ENCODE data around the gene PEX16. TPM values are rescaled to one million over a fixed set of nuclear protein-coding genes. Genes with fewer than 3 reads are reported as not detected.

The PEX16 gene
- polyA plus RNA-seq, 1 donor = 14.7 TPM

DNA sequence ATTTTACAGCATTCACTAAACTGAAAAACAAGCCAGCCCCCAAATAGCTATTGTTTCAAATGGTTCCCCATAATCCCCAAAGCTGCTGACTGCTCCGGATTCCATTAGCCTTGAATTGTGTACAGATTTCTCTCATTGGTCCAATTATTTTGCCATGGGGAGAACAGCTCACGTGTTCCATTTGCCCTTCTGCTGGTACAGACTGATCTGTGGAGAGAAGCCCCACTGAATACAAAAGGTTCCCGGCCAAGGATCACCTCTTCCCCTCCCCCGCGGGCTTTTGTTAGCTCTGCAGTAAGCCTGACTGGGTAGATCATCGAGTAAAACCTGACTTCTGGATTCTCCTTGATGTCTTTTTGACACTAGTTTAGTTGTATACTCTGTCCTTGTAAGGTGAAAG is 41.3 kb downstream of the PEX16 start:
- DNase-seq = no peak

DNA sequence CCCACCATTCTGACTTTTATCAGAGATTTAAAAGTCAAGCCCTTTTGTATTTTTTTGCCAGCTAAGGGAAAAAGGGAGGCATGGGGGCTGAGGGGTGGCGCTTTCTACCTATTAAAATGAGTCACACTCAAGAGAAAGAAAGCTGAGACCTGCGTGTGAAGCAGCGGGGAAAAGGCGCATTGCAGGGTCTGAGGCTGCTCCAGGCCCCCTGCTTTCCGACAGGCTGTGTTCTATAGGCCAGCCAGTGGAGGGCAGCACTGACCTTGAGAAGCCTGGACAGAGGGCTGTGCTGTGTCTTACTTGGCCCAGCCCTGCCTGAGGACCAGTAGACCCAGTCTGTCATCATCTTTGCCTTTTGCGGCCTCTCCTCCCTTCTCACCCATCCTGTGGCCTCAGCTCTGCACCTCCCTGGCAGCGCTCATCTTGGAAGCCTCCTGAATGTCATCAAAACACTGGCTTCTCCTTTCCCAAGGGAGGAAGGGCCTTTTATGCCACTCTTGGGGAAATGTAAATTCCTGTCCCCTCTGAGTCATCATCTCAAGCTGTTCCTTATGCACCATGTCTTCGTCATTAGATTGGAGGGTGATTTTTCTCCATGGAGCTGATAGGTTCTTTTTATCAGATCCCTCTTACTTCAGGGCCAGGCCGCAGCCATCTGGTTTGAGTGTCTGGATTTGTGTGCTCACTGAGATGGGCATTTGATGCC is 44.9 kb downstream of the PEX16 start:
- no peak for DNase-seq

DNA sequence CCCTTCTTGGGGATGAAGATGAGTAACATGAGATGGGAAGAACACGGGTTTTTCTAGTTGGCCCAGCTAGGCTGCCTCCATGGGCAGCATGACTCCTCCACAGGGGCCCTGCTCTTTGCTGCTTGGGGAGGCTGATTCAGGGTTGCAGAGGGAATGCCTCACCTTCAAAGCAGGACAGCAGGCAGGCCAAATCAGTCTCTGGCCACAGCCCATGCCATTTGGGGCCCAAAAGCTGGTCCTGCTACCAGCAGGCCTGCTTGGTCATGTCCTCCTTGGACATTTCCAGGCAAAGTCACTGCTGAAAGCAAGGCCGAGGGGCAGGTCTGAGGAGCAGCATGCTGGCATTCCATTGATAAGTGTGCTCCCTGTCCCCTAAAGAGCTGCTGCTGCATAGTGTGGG is 46.0 kb downstream of the PEX16 start:
- no peak for DNase-seq

DNA sequence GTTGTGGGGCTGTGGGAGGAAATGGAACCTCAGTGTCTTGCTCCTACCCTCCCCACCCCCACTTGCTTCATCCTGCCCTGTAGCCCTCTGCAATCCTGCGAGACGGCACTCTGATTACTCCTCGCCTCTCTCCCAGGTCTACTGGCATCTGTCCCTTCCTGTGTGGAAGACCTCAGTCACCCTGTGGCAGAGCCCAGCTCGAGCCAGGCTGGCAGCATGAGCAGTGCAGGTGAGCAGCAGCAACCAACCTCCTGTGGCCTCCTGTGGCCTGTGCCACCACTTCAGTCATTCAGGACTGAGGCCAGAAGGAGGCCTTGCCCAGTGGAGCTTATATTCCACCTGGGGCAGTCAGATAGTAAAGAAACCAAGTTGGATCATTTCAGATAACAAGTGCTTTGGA is 47.0 kb downstream of the PEX16 start:
- no peak for DNase-seq

DNA sequence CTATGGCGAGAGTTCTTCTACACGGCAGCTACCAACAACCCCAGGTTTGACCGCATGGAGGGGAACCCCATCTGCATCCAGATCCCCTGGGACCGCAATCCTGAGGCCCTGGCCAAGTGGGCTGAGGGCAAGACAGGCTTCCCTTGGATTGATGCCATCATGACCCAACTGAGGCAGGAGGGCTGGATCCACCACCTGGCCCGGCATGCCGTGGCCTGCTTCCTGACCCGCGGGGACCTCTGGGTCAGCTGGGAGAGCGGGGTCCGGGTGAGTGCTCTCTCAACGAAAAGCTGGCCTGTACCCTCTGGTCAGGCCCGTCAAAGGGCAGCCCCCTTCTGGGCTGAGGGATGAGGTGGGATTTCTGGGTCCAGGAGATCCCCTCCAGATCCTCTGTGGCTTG is 48.1 kb downstream of the PEX16 start:
- DNase-seq = no peak

DNA sequence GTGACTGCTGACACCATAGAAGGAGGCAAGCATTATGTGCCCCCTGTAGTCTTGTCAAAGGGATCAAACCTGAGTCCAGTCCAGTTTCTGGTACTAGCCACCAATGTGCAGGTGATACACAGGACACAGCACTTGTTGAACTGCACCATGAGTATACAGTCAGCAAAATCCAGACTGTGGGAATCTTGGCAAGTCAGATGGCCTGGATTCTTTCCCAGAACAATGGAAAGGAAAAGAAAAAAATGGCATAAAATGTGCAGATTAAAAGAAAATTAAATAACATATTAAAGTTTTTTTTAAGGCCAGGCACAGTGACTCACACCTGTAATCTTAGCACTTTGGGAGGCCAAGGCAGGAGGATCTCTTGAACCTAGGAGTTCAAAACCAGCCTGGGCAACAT is 53.6 kb downstream of the PEX16 start:
- peak; percentile 59 for DNase-seq

DNA sequence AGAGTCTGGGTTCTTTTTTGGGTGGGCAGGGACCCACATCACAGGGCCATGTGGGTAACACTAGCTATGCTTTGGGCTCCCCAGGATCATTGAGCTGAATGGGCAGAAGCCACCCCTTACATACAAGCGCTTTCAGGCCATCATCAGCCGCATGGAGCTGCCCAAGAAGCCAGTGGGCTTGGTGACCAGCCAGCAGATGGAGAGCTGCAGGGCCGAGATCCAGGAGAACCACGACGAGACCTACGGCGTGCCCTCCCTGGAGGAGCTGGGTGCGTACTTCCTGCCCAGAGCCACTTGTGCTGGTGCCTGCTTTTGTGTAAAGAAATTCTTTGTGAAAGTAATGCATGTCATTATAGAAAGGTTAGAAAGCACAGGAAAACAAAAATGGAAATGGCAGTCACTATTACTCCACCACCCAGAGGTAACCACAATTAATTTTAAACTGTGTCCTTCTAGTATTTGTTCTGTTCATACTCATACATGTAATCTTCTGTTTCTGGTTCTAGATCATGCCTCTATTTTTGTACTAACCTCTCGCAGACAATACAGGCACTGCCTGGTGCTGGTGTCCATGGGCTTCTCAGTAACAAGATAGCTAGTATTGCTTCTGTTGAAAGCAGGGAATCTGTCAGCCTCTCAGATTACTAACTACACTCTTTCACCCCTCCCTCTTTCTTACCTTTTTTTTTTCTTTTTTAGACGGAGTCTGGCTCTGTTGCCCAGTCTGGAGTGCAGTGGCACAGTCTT is 56.7 kb downstream of the PEX16 start:
- DNase-seq = no peak

DNA sequence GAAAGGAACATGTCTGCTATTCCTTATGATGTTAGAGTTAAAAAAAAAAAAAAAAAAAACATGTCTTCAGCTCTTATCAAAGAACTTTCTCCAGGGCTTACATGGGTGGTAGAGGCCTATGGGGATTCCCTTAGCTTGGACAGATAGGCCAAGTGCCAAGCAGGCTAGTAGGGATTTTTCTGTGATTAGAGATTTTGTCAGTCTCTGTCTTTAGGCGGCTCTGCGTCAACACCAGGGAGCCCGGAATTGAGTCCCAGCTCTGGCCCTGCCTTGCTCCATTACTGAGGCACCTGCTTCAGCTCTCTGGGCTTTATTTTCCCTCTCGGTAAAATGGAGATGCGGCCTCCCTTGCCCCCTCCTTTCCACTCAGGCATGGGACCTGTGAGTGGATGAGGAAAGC is 57.3 kb downstream of the PEX16 start:
- no peak for DNase-seq

Other genes with a start within 250 kb of the PEX16 start
- 8.0 TPM for gene SLC35C1, start 112.7 kb downstream of the PEX16 start, polyA plus RNA-seq (ENCODE audit: insufficient read length)
- 30.7 TPM for gene CRY2, start 70.4 kb downstream of the PEX16 start, polyA plus RNA-seq (ENCODE audit: insufficient read length)
- gene MAPK8IP1, start 32.2 kb downstream of the PEX16 start, polyA plus RNA-seq (ENCODE audit: insufficient read length) = 50.0 TPM
- gene FREY1, start 10.6 kb downstream of the PEX16 start, polyA plus RNA-seq (ENCODE audit: insufficient read length) = 0.26 TPM
- 0.44 TPM for gene LARGE2, start 4.8 kb upstream of the PEX16 start, polyA plus RNA-seq (ENCODE audit: insufficient read length)
- gene PHF21A, start 203.6 kb upstream of the PEX16 start, polyA plus RNA-seq (ENCODE audit: insufficient read length) = 37.4 TPM